ENCODE data around the gene LDAH. TPM values are rescaled to one million over a fixed set of nuclear protein-coding genes. Genes with fewer than 3 reads are reported as not detected.
A peak's percentile ranks its signal among the peaks of the same experiment; 100 is the strongest.

The LDAH gene
- total RNA-seq, 2 experiments from 2014 or later, result 26.2 to 29.3 TPM

DNA sequence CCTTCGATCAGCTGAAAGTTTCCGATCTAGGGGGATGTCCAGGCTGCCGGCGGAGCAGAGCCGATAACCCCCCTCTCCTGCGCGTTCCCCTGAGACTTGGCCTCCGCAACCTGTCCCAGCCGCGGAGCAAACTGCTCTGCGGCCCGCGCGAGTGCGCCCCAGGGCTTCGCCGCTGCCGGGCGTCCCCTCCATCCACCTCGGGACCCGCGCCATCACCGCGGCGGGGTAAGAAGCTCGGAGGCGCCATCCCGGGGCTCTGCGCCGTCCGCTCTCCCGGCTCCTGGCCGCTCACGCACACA is 156.9 kb downstream of the LDAH start:
- H3K4me1 Mint-ChIP-seq (ENCODE audit: low read depth), result peaks cover 16% of the 10 kb centered on the region
- no peaks in the 10 kb centered on the region for H3K36me3 Mint-ChIP-seq (ENCODE audit: low read depth)
- ChIA-PET POLR2A (interaction anchor here (1.5 to 1.6 kb wide), 2 partner anchors 9 to 10 kb away, joined by 3 to 7 read pairs; no protein-coding TSS in a partner anchor), CTCF (interaction anchor here (1.1 to 1.5 kb wide), 7 partner anchors 10 to 297 kb away, joined by 3 to 14 read pairs (median 5); no protein-coding TSS in a partner anchor)
- intact Hi-C loops (cut with micrococcal nuclease), result no loop called here
- H3K27ac Mint-ChIP-seq, result no peak overlapping the region
- ATAC-seq (peak; percentile 8), DNase-seq (no peak)
- TF ChIP-seq, protein P1, sequence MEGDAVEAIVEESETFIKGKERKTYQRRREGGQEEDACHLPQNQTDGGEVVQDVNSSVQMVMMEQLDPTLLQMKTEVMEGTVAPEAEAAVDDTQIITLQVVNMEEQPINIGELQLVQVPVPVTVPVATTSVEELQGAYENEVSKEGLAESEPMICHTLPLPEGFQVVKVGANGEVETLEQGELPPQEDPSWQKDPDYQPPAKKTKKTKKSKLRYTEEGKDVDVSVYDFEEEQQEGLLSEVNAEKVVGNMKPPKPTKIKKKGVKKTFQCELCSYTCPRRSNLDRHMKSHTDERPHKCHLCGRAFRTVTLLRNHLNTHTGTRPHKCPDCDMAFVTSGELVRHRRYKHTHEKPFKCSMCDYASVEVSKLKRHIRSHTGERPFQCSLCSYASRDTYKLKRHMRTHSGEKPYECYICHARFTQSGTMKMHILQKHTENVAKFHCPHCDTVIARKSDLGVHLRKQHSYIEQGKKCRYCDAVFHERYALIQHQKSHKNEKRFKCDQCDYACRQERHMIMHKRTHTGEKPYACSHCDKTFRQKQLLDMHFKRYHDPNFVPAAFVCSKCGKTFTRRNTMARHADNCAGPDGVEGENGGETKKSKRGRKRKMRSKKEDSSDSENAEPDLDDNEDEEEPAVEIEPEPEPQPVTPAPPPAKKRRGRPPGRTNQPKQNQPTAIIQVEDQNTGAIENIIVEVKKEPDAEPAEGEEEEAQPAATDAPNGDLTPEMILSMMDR (IDR thresholded peaks at IDR 0.05), result no peak
- peaks cover 69% of the 10 kb centered on the region for H3K27me3 Mint-ChIP-seq
- peak overlapping the region; percentile 63 for H3K4me3 Mint-ChIP-seq
- no peaks in the 10 kb centered on the region for H3K9me3 Mint-ChIP-seq

DNA sequence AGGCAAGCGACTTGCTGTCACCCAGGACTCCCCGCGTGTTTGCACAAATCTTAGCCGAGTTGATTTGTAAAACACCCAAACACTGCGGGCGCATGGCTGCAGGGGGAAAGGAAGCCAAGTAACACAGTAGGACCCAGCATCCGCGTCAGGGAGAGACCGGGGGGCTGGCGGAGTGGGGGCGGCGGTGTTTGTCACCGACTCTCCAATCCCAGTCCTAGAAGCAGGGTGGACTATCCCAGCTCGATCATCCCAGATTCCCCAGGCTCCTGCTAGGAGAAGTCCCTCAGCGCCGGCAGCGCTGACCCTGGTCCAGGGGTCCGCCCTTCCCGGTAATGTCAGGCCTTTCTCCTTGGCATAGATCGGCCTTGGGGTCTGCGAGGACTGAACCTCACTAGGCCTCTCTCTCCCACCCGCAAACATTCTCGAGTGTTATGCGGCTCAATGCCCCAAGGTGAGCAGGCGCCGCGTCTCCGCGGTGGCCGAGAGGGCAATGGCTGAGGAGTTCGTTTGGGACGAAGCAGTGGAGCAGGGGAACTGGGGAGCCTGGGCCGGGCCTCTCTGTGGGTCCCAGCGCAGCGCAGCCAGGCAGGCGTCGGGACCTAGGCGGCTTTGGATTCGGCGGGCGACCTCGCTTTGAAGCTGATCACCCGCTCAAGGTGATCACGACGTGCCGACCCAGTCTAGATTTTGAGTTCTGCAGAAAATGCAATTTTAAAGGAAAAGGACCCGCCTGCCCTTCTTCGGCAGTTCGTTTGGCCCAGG is 157.5 kb downstream of the LDAH start:
- TF ChIP-seq, protein P1 (IDR thresholded peaks at IDR 0.05), result no peak
- POLR2A ChIA-PET, result interaction anchor here (1.5 to 1.6 kb wide), 2 partner anchors 10 kb away, joined by 3 to 7 read pairs; no protein-coding TSS in a partner anchor
- Mint-ChIP-seq H3K27ac (no peak overlapping the region), H3K9me3 (no peaks in the 10 kb centered on the region), H3K4me1 (ENCODE audit: low read depth) (peaks cover 16% of the 10 kb centered on the region), H3K36me3 (ENCODE audit: low read depth) (no peaks in the 10 kb centered on the region), H3K27me3 (peaks cover 72% of the 10 kb centered on the region), H3K4me3 (peak overlapping the region; percentile 38)
- CTCF ChIA-PET, result interaction anchor here (1.1 to 6.6 kb wide), 7 partner anchors 10 to 298 kb away, joined by 3 to 186 read pairs (median 6); no protein-coding TSS in a partner anchor
- intact Hi-C loops (cut with micrococcal nuclease), result no loop called here
- DNase-seq (peak; percentile 16), ATAC-seq (no peak)

DNA sequence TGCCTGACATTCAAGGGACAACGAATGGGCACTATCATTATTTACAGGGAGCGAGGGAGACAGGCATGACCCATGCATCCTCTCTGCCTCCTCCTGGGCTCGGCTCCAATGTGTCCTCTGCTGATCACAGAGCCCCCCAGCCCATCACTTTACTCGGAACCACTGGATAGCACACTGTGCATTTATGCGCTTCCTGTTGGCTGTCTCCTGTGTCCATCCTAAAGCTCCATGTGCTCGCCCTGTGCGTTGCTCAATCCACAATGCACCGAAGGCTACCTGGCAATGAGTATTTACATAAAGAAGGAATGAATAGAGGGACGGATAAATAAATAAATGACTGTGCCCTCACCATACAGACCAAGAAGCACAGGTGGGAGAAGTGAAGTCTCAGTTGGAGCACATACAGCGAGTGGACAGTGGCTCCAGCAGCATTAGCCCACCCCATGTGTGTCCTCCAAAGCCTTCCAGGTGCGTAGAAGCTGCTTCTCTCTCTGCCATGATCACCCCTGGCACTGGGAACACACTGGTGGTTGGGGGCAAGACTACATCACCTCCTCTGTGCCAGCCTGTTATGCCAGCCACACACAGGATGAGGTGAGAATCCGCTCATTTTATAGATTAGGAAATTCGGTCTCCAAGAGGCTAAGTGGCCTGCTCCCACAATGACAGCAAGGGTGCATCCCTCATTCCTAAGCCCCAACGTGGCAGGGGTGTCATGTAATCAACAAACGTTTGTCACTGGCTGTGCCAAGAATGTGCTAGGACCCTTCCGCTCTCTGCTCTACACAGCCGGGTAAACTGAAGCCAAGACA is 158.3 kb downstream of the LDAH start:
- DNase-seq (no peak), ATAC-seq (no peak)
- POLR2A ChIA-PET, result no interaction called here
- Mint-ChIP-seq H3K36me3 (ENCODE audit: low read depth) (no peaks in the 10 kb centered on the region), H3K27ac (no peak overlapping the region), H3K4me1 (ENCODE audit: low read depth) (peaks cover 14% of the 10 kb centered on the region), H3K4me3 (no peak overlapping the region), H3K27me3 (peaks cover 67% of the 10 kb centered on the region), H3K9me3 (no peaks in the 10 kb centered on the region)
- intact Hi-C loops (cut with micrococcal nuclease), result no loop called here
- CTCF ChIA-PET, result interaction anchor here (6.6 kb wide), 1 partner anchor 299 kb away, joined by 186 read pairs; no protein-coding TSS in a partner anchor
- TF ChIP-seq, protein P1 (IDR thresholded peaks at IDR 0.05), result no peak

DNA sequence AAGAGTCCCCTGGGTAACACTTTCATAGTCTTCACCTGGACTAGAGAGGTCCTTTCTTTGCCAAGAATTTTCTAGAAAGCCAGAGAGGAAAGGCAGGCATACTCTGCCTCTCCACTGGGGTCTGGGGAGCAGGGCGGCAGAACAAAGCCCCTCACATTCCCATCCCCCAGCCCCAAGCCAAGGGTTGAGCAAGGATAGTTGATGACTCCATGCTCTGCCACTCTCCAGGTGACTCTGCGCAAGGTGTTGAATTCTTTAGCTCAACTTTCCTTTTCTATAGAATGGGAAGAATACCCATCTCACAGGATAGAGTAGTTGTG is 158.9 kb downstream of the LDAH start:
- Mint-ChIP-seq H3K4me3 (no peak overlapping the region), H3K36me3 (ENCODE audit: low read depth) (no peaks in the 10 kb centered on the region), H3K9me3 (no peaks in the 10 kb centered on the region), H3K4me1 (ENCODE audit: low read depth) (peaks cover 11% of the 10 kb centered on the region), H3K27me3 (peaks cover 63% of the 10 kb centered on the region), H3K27ac (no peak overlapping the region)
- ATAC-seq (no peak), DNase-seq (no peak)
- POLR2A ChIA-PET, result no interaction called here
- TF ChIP-seq, protein P1 (IDR thresholded peaks at IDR 0.05), result no peak
- CTCF ChIA-PET, result interaction anchor here (6.6 kb wide), 1 partner anchor 300 kb away, joined by 186 read pairs; no protein-coding TSS in a partner anchor
- intact Hi-C loops (cut with micrococcal nuclease), result no loop called here

All from activated CD8-positive, alpha-beta T cell treated with anti-CD3 and anti-CD28 coated beads for 36 hours (primary cell).